ENCODE data around the gene EFTUD2.

- TF ChIP-seq GATA3 (IDR thresholded peaks at IDR 0.05; ENCODE audit: low read depth, low read length) (no peak), GATA2 (IDR thresholded peaks at IDR 0.05; ENCODE audit: low read depth, low read length) (no peak)
Observed at GRCh38 chr17:44915321-44915726, 16.1 kb upstream of the EFTUD2 start, which contains the start of gene GFAP.
